ENCODE measurements around the gene MED15. TPM values are rescaled to one million over a fixed set of nuclear protein-coding genes. Genes with fewer than 3 reads are reported as not detected.
A peak's percentile ranks its signal among the peaks of the same experiment; 100 is the strongest.

Gene MED15
- total and polyA plus RNA-seq, 10 donors: 32.2 to 162 (median 89.7) TPM

GRCh38 chr22:20577549-20577975 is 70.2 kb downstream of the MED15 start:
- 76 to 84% (median 77%) methylated on average over 8 of the region's 8 CpGs for WGBS, 5 donors
- peak; percentile 51 for DNase-seq
- Histone ChIP-seq H3K9me3 (no peaks in the 10 kb centered on the region), H3K4me3 (no peak overlapping the region), H3K4me1 (peaks cover 0 to 35% (median 9%) of the 10 kb centered on the region in 6 donors), H3K36me3 (peaks cover 7 to 100% (median 93%) of the 10 kb centered on the region in 6 donors), H3K27me3 (replicated peaks in 1 of 7) (no peaks in the 10 kb centered on the region), H3K27ac (peak overlapping the region in 2 of 8 donors; percentile 48 to 52)
- TF ChIP-seq CTCF (IDR thresholded peaks at IDR 0.05 in 8 of 11, conservative IDR thresholded peaks at IDR 0.05 in 3 of 11) (no peak), POLR2AphosphoS5 (IDR thresholded peaks at IDR 0.05) (no peak), POLR2A (IDR thresholded peaks at IDR 0.05) (no peak)
- intact Hi-C loops (cut with DNase I; ENCODE audit: low total_unique reads): no loop called here

GRCh38 chr22:20578192-20578591 is 70.8 kb downstream of the MED15 start:
- 79 to 91% (median 88%) methylated on average over 7 of the region's 7 CpGs for WGBS, 5 donors
- Histone ChIP-seq H3K27me3 (replicated peaks in 1 of 7) (no peaks in the 10 kb centered on the region), H3K4me3 (no peak overlapping the region), H3K9me3 (no peaks in the 10 kb centered on the region), H3K4me1 (peaks cover 0 to 35% (median 9%) of the 10 kb centered on the region in 6 donors), H3K36me3 (peaks cover 10 to 100% (median 93%) of the 10 kb centered on the region in 6 donors), H3K27ac (no peak overlapping the region)
- intact Hi-C loops (cut with DNase I; ENCODE audit: low total_unique reads): no loop called here
- TF ChIP-seq POLR2AphosphoS5 (IDR thresholded peaks at IDR 0.05): peak in 1 of 3 donors; percentile 54
- no peak for TF ChIP-seq CTCF (IDR thresholded peaks at IDR 0.05 in 8 of 11, conservative IDR thresholded peaks at IDR 0.05 in 3 of 11)
- TF ChIP-seq POLR2A (IDR thresholded peaks at IDR 0.05): no peak
- DNase-seq: peak; percentile 64

GRCh38 chr22:20578707-20579106 is 71.3 kb downstream of the MED15 start:
- no peak for TF ChIP-seq POLR2AphosphoS5 (IDR thresholded peaks at IDR 0.05)
- TF ChIP-seq POLR2A (IDR thresholded peaks at IDR 0.05): no peak
- TF ChIP-seq CTCF (IDR thresholded peaks at IDR 0.05 in 8 of 11, conservative IDR thresholded peaks at IDR 0.05 in 3 of 11): no peak
- Histone ChIP-seq H3K36me3 (peaks cover 15 to 100% (median 93%) of the 10 kb centered on the region in 6 donors), H3K9me3 (no peaks in the 10 kb centered on the region), H3K4me3 (no peak overlapping the region), H3K4me1 (peaks cover 0 to 35% (median 9%) of the 10 kb centered on the region in 6 donors), H3K27ac (no peak overlapping the region), H3K27me3 (replicated peaks in 1 of 7) (no peaks in the 10 kb centered on the region)
- WGBS, 5 donors: 84 to 88% (median 86%) methylated on average over 5 of the region's 5 CpGs
- no peak for DNase-seq
- intact Hi-C loops (cut with DNase I; ENCODE audit: low total_unique reads): no loop called here

- peak overlapping the region in 1 of 8 donors; percentile 21 for H3K27ac ChIP-seq
Observed at GRCh38 chr22:20579273-20580120, 72.1 kb downstream of the MED15 start.

More at GRCh38 chr22:20579273-20580120, 72.1 kb downstream of the MED15 start:
- Histone ChIP-seq H3K4me1 (peaks cover 0 to 35% (median 9%) of the 10 kb centered on the region in 6 donors), H3K36me3 (peaks cover 15 to 100% (median 93%) of the 10 kb centered on the region in 6 donors), H3K9me3 (no peaks in the 10 kb centered on the region), H3K4me3 (no peak overlapping the region), H3K27me3 (replicated peaks in 1 of 7) (no peaks in the 10 kb centered on the region)
- intact Hi-C loops (cut with DNase I; ENCODE audit: low total_unique reads): no loop called here
- 84 to 94% (median 90%) methylated on average over 7 to 14 of the region's 14 CpGs for WGBS, 5 donors
- no peak for TF ChIP-seq CTCF (IDR thresholded peaks at IDR 0.05 in 8 of 11, conservative IDR thresholded peaks at IDR 0.05 in 3 of 11)
- peak in 2 of 3 donors; percentile 6 to 16 for TF ChIP-seq POLR2AphosphoS5 (IDR thresholded peaks at IDR 0.05)
- TF ChIP-seq POLR2A (IDR thresholded peaks at IDR 0.05): no peak
- DNase-seq: peak; percentile 64
